Ishikawa (cell line): ENCODE data around the gene CACNA1C.

Experiments
- CEBPB ChIP-seq: IDR thresholded peaks from 2 replicates; pipeline ENCODE4 v1.6.1; 2012
- CREB1 ChIP-seq: IDR thresholded peaks from 2 replicates; pipeline ENCODE4 v1.6.1; 2012; ENCODE audit warnings: low read depth
- EGR1 ChIP-seq: IDR thresholded peaks from 2 replicates; pipeline ENCODE4 v1.6.1; 2012
- EP300 ChIP-seq: IDR thresholded peaks from 2 replicates; pipeline ENCODE4 v1.6.1; 2012; ENCODE audit warnings: borderline replicate concordance
- FOXM1 ChIP-seq: IDR thresholded peaks from 2 replicates; pipeline ENCODE4 v1.6.1; 2012; ENCODE audit warnings: low read depth, borderline replicate concordance
- MAX ChIP-seq: IDR thresholded peaks from 2 replicates; pipeline ENCODE4 v1.6.1; 2012
- NFIC ChIP-seq: IDR thresholded peaks from 2 replicates; pipeline ENCODE4 v1.6.1; 2012
- RAD21 ChIP-seq: IDR thresholded peaks from 2 replicates; pipeline ENCODE4 v1.6.1; 2012; ENCODE audit warnings: low read depth
- REST ChIP-seq: IDR thresholded peaks from 2 replicates; pipeline ENCODE4 v1.6.1; 2012; ENCODE audit warnings: low read depth, mild to moderate bottlenecking
- TAF1 ChIP-seq: IDR thresholded peaks from 2 replicates; pipeline ENCODE4 v1.6.1; 2012; ENCODE audit warnings: low read depth, mild to moderate bottlenecking
- TCF12 ChIP-seq: IDR thresholded peaks from 2 replicates; pipeline ENCODE4 v1.6.1; 2012; ENCODE audit warnings: low read depth
- TEAD4 ChIP-seq: IDR thresholded peaks from 2 replicates; pipeline ENCODE4 v1.6.1; 2012
- USF1 ChIP-seq: IDR thresholded peaks from 2 replicates; pipeline ENCODE4 v1.6.1; 2012
- YY1 ChIP-seq: IDR thresholded peaks from 2 replicates; pipeline ENCODE4 v1.6.1; 2012; ENCODE audit warnings: low read depth
- ZBTB7A ChIP-seq: IDR thresholded peaks from 2 replicates; pipeline ENCODE4 v1.6.1; 2012; ENCODE audit warnings: low read depth

Gene CACNA1C

GRCh38 chr12:2044165-2044564 is 8.6 kb upstream of the CACNA1C start:
- TF ChIP-seq YY1 (no peak), EGR1 (no peak), MAX (no peak)

GRCh38 chr12:2046957-2047356 is 5.8 kb upstream of the CACNA1C start:
- TF ChIP-seq USF1 (no peak), NFIC (no peak), EP300 (no peak), TEAD4 (no peak), ZBTB7A (no peak), RAD21 (no peak), TCF12 (no peak), FOXM1 (no peak), YY1 (no peak), TAF1 (no peak), EGR1 (no peak), CEBPB (no peak), MAX (no peak), REST (no peak), CREB1 (no peak)

- TF ChIP-seq RAD21 (no peak), MAX (no peak), TCF12 (no peak), EGR1 (no peak), YY1 (no peak), FOXM1 (no peak), CREB1 (no peak), EP300 (no peak), ZBTB7A (no peak), USF1 (no peak), REST (no peak), TEAD4 (no peak), TAF1 (no peak), NFIC (no peak), CEBPB (no peak)
Measured at GRCh38 chr12:2047752-2048151, 5.0 kb upstream of the CACNA1C start.

GRCh38 chr12:2049604-2050540 is 2.9 kb upstream of the CACNA1C start:
- TF ChIP-seq USF1 (no peak), TAF1 (no peak), RAD21 (no peak), TEAD4 (no peak), REST (no peak), CREB1 (no peak), MAX (no peak), EP300 (no peak), CEBPB (no peak), EGR1 (no peak), FOXM1 (no peak)
